A549 (cell line): ENCODE data around the gene XPNPEP2.

Source experiments
- BHLHE40 ChIP-seq: IDR thresholded peaks from 2 replicates; pipeline ENCODE4 v1.6.1; 2012; ENCODE audit warnings: low read depth, low read length, inconsistent platforms
- CTCF ChIP-seq: fragments of >200 bp; sonication (Bioruptor Twin); formaldehyde crosslinking; IDR thresholded peaks from 3 replicates; pipeline ENCODE4 v1.5.1; 2016
- EP300 ChIP-seq, 2 experiments: fragments of >200 bp; sonication (Bioruptor Twin); formaldehyde crosslinking; IDR thresholded peaks; 2 replicates in 1 of 2; 3 replicates in 1 of 2; pipeline ENCODE4 v1.6.1; 2016 to 2017
- MAZ ChIP-seq: fragments of 150-350 bp; IDR thresholded peaks from 2 replicates; pipeline ENCODE4 v1.6.1; 2014; ENCODE audit warnings: antibody characterized with exemption, low read depth, low read length, borderline replicate concordance
- PHF8 ChIP-seq: fragments of 200-600 bp; sonication (generic); IDR thresholded peaks from 2 replicates; pipeline ENCODE4 v1.6.1; 2016; ENCODE audit warnings: low read depth, mild to moderate bottlenecking, antibody characterized with exemption, moderate library complexity, borderline replicate concordance
- RCOR1 ChIP-seq: fragments of 150-350 bp; IDR thresholded peaks from 2 replicates; pipeline ENCODE4 v1.6.1; 2014; ENCODE audit warnings: antibody characterized with exemption, low read length, low read depth
- SMC3 ChIP-seq: fragments of >200 bp; sonication (Bioruptor Twin); formaldehyde crosslinking; IDR thresholded peaks from 3 replicates; pipeline ENCODE4 v1.6.1; 2018; ENCODE audit warnings: inconsistent platforms
- TF ChIP-seq, protein P1 (sequence below): IDR thresholded peaks from 2 replicates; pipeline ENCODE4 v1.6.1; 2012
- TF ChIP-seq, protein P2 (sequence below): fragments of 450-650 bp; IDR thresholded peaks from 2 replicates; pipeline ENCODE4 v1.6.1; 2014; ENCODE audit warnings: antibody characterized with exemption

DNA sequence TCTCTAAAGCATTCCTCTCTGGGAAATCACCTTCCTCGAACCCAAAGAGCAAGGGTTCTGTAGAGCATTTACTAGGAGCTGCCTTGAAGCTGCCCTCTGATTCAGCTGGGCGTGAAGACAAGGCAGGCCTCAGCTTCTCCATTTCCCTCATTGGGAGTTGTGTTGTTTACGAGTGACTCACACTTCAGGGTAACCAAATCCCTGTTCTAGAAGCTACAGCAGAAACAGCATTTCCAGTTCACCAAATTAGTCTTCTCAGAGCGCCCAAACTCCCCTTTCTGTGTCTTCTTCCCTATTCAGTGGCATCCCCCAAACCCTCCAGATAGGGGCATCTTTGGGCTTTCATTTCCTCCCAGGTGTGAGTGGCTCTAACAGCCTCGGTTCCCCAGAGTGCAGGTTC is 863 bp upstream of the XPNPEP2 start:
- TF ChIP-seq CTCF (no peak), BHLHE40 (no peak), RCOR1 (no peak), PHF8 (no peak), MAZ (no peak), SMC3 (no peak), EP300 (IDR thresholded peaks at IDR 0.05) (no peak)
- TF ChIP-seq, protein P1, sequence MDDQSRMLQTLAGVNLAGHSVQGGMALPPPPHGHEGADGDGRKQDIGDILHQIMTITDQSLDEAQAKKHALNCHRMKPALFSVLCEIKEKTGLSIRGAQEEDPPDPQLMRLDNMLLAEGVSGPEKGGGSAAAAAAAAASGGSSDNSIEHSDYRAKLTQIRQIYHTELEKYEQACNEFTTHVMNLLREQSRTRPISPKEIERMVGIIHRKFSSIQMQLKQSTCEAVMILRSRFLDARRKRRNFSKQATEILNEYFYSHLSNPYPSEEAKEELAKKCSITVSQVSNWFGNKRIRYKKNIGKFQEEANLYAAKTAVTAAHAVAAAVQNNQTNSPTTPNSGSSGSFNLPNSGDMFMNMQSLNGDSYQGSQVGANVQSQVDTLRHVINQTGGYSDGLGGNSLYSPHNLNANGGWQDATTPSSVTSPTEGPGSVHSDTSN = no peak
- TF ChIP-seq, protein P2, sequence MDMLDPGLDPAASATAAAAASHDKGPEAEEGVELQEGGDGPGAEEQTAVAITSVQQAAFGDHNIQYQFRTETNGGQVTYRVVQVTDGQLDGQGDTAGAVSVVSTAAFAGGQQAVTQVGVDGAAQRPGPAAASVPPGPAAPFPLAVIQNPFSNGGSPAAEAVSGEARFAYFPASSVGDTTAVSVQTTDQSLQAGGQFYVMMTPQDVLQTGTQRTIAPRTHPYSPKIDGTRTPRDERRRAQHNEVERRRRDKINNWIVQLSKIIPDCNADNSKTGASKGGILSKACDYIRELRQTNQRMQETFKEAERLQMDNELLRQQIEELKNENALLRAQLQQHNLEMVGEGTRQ = no peak
